GM23338 (cell line): ENCODE results near the gene IL1RN. TPM values are rescaled to one million over a fixed set of nuclear protein-coding genes. Genes with fewer than 3 reads are reported as not detected.
A peak's percentile ranks its signal among the peaks of the same experiment; 100 is the strongest.

Experiments
- ATAC-seq: fragments of 200-7000 bp; cut with Tn5 transposase; 3 replicates; pipeline ENCODE4 v1.9.1; 2020
- DNase-seq: peaks from one replicate; pipeline ENCODE4 v3.0.0-alpha.2; 2015; ENCODE audit warnings: low spot score
- H2AFZ ChIP-seq: fragments of 200-600 bp; sonication (generic); 2 replicates; pipeline ENCODE4 v1.8.0; 2016; ENCODE audit warnings: antibody characterized with exemption, mild to moderate bottlenecking, moderate library complexity
- H3F3A ChIP-seq: fragments of 200-600 bp; sonication (generic); replicated peaks from 2 replicates; pipeline ENCODE4 v1.8.0; 2017; ENCODE audit warnings: antibody characterized with exemption, mixed run types, low read depth
- H3K27ac ChIP-seq: fragments of 200-600 bp; sonication (generic); 2 replicates; pipeline ENCODE4 v1.6.1; 2016; ENCODE audit warnings: low read depth
- H3K27me3 ChIP-seq: fragments of 200-600 bp; sonication (generic); 2 replicates; pipeline ENCODE4 v1.8.0; 2016; ENCODE audit warnings: mild to moderate bottlenecking, mixed run types, moderate library complexity; ENCODE audit not compliant: insufficient read depth
- H3K36me3 ChIP-seq: fragments of 200-600 bp; sonication (generic); 2 replicates; pipeline ENCODE4 v1.8.0; 2016; ENCODE audit warnings: mild to moderate bottlenecking; ENCODE audit not compliant: insufficient read depth
- H3K4me1 ChIP-seq: fragments of 200-600 bp; sonication (generic); 2 replicates; pipeline ENCODE4 v1.8.0; 2016; ENCODE audit warnings: mild to moderate bottlenecking, moderate library complexity; ENCODE audit not compliant: insufficient read depth
- H3K4me2 ChIP-seq: fragments of 200-600 bp; sonication (generic); 2 replicates; pipeline ENCODE4 v1.7.1; 2017; ENCODE audit warnings: mixed run types
- H3K4me3 ChIP-seq: fragments of 200-600 bp; sonication (generic); 2 replicates; pipeline ENCODE4 v1.6.1; 2016; ENCODE audit warnings: mixed run types
- H3K79me2 ChIP-seq: fragments of 200-600 bp; sonication (generic); replicated peaks from 2 replicates; pipeline ENCODE4 v1.8.0; 2017; ENCODE audit warnings: mild to moderate bottlenecking; ENCODE audit not compliant: insufficient read depth
- H3K9me2 ChIP-seq: fragments of 200-600 bp; sonication (generic); 2 replicates; pipeline ENCODE4 v1.8.0; 2017; ENCODE audit not compliant: insufficient read depth
- H4K20me1 ChIP-seq: fragments of 200-600 bp; sonication (generic); replicated peaks from 2 replicates; pipeline ENCODE4 v1.8.0; 2017; ENCODE audit warnings: mild to moderate bottlenecking; ENCODE audit not compliant: insufficient read depth
- H3K27ac Mint-ChIP-seq: 2 replicates; pipeline ENCODE4 v1.8.0; 2020; ENCODE audit warnings: inconsistent platforms, mild to moderate bottlenecking, moderate library complexity, mixed read lengths
- H3K27me3 Mint-ChIP-seq: 3 replicates; pipeline ENCODE4 v1.8.0; 2022; ENCODE audit warnings: low read depth, mild to moderate bottlenecking, moderate library complexity, mixed read lengths, inconsistent platforms; ENCODE audit not compliant: insufficient read depth, poor library complexity
- H3K36me3 Mint-ChIP-seq: 3 replicates; pipeline ENCODE4 v1.8.0; 2021; ENCODE audit warnings: low read depth, mild to moderate bottlenecking, inconsistent platforms, moderate library complexity, mixed read lengths
- H3K4me1 Mint-ChIP-seq: 3 replicates; pipeline ENCODE4 v1.8.0; 2020; ENCODE audit warnings: mild to moderate bottlenecking, inconsistent platforms, mixed read lengths
- H3K4me3 Mint-ChIP-seq: 3 replicates; pipeline ENCODE4 v1.8.0; 2021; ENCODE audit warnings: moderate library complexity, mild to moderate bottlenecking, inconsistent platforms, mixed read lengths
- H3K9me3 Mint-ChIP-seq: 3 replicates; pipeline ENCODE4 v1.8.0; 2020; ENCODE audit warnings: moderate library complexity, mild to moderate bottlenecking, inconsistent platforms, mixed read lengths
- CREB1 ChIP-seq: fragments of 250-450 bp; sonication (Bioruptor Pico); IDR thresholded peaks from 2 replicates; pipeline ENCODE4 v1.5.0; 2020; ENCODE audit warnings: low read depth, mild to moderate bottlenecking, moderate library complexity
- EZH2 ChIP-seq: fragments of 200-600 bp; sonication (generic); IDR thresholded peaks from one replicate; pipeline ENCODE4 v1.8.0; 2017; ENCODE audit warnings: antibody characterized with exemption, mild to moderate bottlenecking, low read depth; ENCODE audit not compliant: unreplicated experiment
- EZH2phosphoT487 ChIP-seq: fragments of 200-600 bp; sonication (generic); IDR thresholded peaks from one replicate; pipeline ENCODE4 v1.8.1; 2018; ENCODE audit warnings: antibody characterized with exemption; ENCODE audit not compliant: unreplicated experiment
- NANOG ChIP-seq: IDR thresholded peaks from 2 replicates; pipeline ENCODE4 v1.6.1; 2016; ENCODE audit warnings: antibody characterized with exemption, borderline replicate concordance
- POLR2AphosphoS5 ChIP-seq: IDR thresholded peaks from 2 replicates; pipeline ENCODE4 v1.6.1; 2016; ENCODE audit warnings: antibody characterized with exemption, low read depth
- STAT1 ChIP-seq: IDR thresholded peaks from one replicate; pipeline ENCODE4 v1.6.1; 2016; ENCODE audit warnings: antibody characterized with exemption; ENCODE audit not compliant: unreplicated experiment
- ZNF114 ChIP-seq: fragments of 250-450 bp; sonication (Bioruptor Pico); IDR thresholded peaks from 2 replicates; pipeline ENCODE4 v1.5.0; 2020; ENCODE audit warnings: mild to moderate bottlenecking, moderate library complexity
- ZNF331 ChIP-seq: fragments of 250-450 bp; sonication (Bioruptor Pico); IDR thresholded peaks from 2 replicates; pipeline ENCODE4 v1.5.0; 2020; ENCODE audit warnings: low read depth, mild to moderate bottlenecking, moderate library complexity
- polyA plus RNA-seq: library from polyadenylated mRNA; unstranded; fragments of >200 nt; fragmentation: Nextera tagmentation; extraction: Ambion mirVana; gene quantifications from 2 replicates; pipeline ENCODE4 v1.2.1, GENCODE V29; 2016
- total RNA-seq: library from RNA; depleted of rRNA; stranded (reverse); fragments of >200 nt; shearing (Covaris generic); gene quantifications from 2 replicates; pipeline ENCODE4 v1.2.3, GENCODE V29; 2014
- TF ChIP-seq, protein P1 (sequence below), 2 experiments: fragments of 200-600 bp in 1 of 2; sonication (generic) in 1 of 2; conservative IDR thresholded peaks; 2 replicates each; pipeline versions ENCODE4 v1.5.1 to v1.6.1; 2016 to 2017; ENCODE audit warnings: antibody characterized with exemption in 2 of 2, low read depth in 2 of 2, mild to moderate bottlenecking in 2 of 2, moderate library complexity in 1 of 2
- TF ChIP-seq, protein P2 (sequence below): IDR thresholded peaks from 2 replicates; pipeline ENCODE4 v1.6.1; 2016; ENCODE audit warnings: antibody characterized with exemption
- TF ChIP-seq, protein P3 (sequence below): fragments of 250-450 bp; sonication (Bioruptor Pico); IDR thresholded peaks from 2 replicates; pipeline ENCODE4 v1.5.0; 2020; ENCODE audit warnings: mild to moderate bottlenecking, moderate library complexity
- TF ChIP-seq, protein P4 (sequence below): IDR thresholded peaks from one replicate; pipeline ENCODE4 v1.6.1; 2018; ENCODE audit warnings: antibody characterized with exemption; ENCODE audit not compliant: unreplicated experiment

Gene IL1RN
- total and polyA plus RNA-seq, 2 experiments from 2014 or later = not detected

DNA sequence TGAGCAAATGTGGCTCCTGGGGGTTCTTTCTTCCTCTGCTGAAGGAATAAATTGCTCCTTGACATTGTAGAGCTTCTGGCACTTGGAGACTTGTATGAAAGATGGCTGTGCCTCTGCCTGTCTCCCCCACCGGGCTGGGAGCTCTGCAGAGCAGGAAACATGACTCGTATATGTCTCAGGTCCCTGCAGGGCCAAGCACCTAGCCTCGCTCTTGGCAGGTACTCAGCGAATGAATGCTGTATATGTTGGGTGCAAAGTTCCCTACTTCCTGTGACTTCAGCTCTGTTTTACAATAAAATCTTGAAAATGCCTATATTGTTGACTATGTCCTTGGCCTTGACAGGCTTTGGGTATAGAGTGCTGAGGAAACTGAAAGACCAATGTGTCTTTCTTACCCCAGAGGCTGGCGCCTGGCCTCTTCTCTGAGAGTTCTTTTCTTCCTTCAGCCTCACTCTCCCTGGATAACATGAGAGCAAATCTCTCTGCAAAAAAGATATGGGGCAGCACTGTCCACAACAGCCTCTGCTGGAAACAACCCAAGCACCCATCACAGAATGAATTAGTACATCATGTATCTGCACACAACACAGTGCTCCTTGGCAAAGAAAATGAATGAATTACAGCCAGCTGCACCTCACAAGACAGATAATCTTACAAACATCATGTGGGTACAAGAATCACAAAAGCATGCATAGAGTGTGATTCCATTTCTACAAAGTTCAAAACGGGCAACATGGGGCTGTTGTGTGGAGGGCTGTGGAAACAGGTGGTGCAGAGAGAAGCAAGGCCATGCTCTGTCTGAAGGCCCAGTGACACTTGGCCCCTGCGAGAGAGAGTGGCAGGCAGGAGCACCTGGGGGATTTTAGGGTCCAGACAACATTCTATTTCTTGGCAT lies 6.6 kb downstream of the IL1RN start:
- H3K4me3 ChIP-seq = no peak overlapping the region
- H3K27me3 ChIP-seq = no peaks in the 10 kb centered on the region
- H3F3A ChIP-seq = no peaks in the 10 kb centered on the region
- no peaks in the 10 kb centered on the region for H3K27me3 Mint-ChIP-seq
- no peaks in the 10 kb centered on the region for H3K79me2 ChIP-seq
- H3K4me1 Mint-ChIP-seq = no peaks in the 10 kb centered on the region; the same call in 2 of the 3 replicates
- H3K36me3 Mint-ChIP-seq = no peaks in the 10 kb centered on the region
- no peak for DNase-seq
- H3K4me3 Mint-ChIP-seq = no peak overlapping the region
- no peak for ATAC-seq
- H3K27ac Mint-ChIP-seq = peak overlapping the region; percentile 33; the same call in 1 of the 2 replicates
- no peaks in the 10 kb centered on the region for H4K20me1 ChIP-seq
- no peaks in the 10 kb centered on the region for H3K4me1 ChIP-seq
- no peak overlapping the region for H2AFZ ChIP-seq
- TF ChIP-seq, protein P1, sequence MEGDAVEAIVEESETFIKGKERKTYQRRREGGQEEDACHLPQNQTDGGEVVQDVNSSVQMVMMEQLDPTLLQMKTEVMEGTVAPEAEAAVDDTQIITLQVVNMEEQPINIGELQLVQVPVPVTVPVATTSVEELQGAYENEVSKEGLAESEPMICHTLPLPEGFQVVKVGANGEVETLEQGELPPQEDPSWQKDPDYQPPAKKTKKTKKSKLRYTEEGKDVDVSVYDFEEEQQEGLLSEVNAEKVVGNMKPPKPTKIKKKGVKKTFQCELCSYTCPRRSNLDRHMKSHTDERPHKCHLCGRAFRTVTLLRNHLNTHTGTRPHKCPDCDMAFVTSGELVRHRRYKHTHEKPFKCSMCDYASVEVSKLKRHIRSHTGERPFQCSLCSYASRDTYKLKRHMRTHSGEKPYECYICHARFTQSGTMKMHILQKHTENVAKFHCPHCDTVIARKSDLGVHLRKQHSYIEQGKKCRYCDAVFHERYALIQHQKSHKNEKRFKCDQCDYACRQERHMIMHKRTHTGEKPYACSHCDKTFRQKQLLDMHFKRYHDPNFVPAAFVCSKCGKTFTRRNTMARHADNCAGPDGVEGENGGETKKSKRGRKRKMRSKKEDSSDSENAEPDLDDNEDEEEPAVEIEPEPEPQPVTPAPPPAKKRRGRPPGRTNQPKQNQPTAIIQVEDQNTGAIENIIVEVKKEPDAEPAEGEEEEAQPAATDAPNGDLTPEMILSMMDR (conservative IDR thresholded peaks at IDR 0.05; ENCODE audit: low read depth in 2 of 2) = no peak
- TF ChIP-seq STAT1 (no peak), EZH2phosphoT487 (no peak), ZNF331 (CRISPR knock-in tag) (no peak), ZNF114 (CRISPR knock-in tag) (no peak), POLR2AphosphoS5 (no peak), EZH2 (no peak), NANOG (no peak), CREB1 (CRISPR knock-in tag) (no peak)
- TF ChIP-seq, protein P2, sequence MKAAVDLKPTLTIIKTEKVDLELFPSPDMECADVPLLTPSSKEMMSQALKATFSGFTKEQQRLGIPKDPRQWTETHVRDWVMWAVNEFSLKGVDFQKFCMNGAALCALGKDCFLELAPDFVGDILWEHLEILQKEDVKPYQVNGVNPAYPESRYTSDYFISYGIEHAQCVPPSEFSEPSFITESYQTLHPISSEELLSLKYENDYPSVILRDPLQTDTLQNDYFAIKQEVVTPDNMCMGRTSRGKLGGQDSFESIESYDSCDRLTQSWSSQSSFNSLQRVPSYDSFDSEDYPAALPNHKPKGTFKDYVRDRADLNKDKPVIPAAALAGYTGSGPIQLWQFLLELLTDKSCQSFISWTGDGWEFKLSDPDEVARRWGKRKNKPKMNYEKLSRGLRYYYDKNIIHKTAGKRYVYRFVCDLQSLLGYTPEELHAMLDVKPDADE = no peak
- TF ChIP-seq, protein P3, sequence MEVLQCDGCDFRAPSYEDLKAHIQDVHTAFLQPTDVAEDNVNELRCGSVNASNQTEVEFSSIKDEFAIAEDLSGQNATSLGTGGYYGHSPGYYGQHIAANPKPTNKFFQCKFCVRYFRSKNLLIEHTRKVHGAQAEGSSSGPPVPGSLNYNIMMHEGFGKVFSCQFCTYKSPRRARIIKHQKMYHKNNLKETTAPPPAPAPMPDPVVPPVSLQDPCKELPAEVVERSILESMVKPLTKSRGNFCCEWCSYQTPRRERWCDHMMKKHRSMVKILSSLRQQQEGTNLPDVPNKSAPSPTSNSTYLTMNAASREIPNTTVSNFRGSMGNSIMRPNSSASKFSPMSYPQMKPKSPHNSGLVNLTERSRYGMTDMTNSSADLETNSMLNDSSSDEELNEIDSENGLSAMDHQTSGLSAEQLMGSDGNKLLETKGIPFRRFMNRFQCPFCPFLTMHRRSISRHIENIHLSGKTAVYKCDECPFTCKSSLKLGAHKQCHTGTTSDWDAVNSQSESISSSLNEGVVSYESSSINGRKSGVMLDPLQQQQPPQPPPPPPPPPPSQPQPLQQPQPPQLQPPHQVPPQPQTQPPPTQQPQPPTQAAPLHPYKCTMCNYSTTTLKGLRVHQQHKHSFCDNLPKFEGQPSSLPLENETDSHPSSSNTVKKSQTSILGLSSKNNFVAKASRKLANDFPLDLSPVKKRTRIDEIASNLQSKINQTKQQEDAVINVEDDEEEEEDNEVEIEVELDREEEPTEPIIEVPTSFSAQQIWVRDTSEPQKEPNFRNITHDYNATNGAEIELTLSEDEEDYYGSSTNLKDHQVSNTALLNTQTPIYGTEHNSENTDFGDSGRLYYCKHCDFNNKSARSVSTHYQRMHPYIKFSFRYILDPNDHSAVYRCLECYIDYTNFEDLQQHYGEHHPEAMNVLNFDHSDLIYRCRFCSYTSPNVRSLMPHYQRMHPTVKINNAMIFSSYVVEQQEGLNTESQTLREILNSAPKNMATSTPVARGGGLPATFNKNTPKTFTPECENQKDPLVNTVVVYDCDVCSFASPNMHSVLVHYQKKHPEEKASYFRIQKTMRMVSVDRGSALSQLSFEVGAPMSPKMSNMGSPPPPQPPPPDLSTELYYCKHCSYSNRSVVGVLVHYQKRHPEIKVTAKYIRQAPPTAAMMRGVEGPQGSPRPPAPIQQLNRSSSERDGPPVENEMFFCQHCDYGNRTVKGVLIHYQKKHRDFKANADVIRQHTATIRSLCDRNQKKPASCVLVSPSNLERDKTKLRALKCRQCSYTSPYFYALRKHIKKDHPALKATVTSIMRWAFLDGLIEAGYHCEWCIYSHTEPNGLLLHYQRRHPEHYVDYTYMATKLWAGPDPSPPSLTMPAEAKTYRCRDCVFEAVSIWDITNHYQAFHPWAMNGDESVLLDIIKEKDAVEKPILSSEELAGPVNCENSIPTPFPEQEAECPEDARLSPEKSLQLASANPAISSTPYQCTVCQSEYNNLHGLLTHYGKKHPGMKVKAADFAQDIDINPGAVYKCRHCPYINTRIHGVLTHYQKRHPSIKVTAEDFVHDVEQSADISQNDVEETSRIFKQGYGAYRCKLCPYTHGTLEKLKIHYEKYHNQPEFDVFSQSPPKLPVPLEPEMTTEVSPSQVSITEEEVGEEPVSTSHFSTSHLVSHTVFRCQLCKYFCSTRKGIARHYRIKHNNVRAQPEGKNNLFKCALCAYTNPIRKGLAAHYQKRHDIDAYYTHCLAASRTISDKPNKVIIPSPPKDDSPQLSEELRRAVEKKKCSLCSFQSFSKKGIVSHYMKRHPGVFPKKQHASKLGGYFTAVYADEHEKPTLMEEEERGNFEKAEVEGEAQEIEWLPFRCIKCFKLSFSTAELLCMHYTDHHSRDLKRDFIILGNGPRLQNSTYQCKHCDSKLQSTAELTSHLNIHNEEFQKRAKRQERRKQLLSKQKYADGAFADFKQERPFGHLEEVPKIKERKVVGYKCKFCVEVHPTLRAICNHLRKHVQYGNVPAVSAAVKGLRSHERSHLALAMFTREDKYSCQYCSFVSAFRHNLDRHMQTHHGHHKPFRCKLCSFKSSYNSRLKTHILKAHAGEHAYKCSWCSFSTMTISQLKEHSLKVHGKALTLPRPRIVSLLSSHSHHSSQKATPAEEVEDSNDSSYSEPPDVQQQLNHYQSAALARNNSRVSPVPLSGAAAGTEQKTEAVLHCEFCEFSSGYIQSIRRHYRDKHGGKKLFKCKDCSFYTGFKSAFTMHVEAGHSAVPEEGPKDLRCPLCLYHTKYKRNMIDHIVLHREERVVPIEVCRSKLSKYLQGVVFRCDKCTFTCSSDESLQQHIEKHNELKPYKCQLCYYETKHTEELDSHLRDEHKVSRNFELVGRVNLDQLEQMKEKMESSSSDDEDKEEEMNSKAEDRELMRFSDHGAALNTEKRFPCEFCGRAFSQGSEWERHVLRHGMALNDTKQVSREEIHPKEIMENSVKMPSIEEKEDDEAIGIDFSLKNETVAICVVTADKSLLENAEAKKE = no peak
- TF ChIP-seq, protein P4, sequence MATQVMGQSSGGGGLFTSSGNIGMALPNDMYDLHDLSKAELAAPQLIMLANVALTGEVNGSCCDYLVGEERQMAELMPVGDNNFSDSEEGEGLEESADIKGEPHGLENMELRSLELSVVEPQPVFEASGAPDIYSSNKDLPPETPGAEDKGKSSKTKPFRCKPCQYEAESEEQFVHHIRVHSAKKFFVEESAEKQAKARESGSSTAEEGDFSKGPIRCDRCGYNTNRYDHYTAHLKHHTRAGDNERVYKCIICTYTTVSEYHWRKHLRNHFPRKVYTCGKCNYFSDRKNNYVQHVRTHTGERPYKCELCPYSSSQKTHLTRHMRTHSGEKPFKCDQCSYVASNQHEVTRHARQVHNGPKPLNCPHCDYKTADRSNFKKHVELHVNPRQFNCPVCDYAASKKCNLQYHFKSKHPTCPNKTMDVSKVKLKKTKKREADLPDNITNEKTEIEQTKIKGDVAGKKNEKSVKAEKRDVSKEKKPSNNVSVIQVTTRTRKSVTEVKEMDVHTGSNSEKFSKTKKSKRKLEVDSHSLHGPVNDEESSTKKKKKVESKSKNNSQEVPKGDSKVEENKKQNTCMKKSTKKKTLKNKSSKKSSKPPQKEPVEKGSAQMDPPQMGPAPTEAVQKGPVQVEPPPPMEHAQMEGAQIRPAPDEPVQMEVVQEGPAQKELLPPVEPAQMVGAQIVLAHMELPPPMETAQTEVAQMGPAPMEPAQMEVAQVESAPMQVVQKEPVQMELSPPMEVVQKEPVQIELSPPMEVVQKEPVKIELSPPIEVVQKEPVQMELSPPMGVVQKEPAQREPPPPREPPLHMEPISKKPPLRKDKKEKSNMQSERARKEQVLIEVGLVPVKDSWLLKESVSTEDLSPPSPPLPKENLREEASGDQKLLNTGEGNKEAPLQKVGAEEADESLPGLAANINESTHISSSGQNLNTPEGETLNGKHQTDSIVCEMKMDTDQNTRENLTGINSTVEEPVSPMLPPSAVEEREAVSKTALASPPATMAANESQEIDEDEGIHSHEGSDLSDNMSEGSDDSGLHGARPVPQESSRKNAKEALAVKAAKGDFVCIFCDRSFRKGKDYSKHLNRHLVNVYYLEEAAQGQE = no peak
- no peaks in the 10 kb centered on the region for H3K36me3 ChIP-seq
- no peaks in the 10 kb centered on the region for H3K9me2 ChIP-seq
- H3K4me2 ChIP-seq = no peak overlapping the region
- no peaks in the 10 kb centered on the region for H3K9me3 Mint-ChIP-seq
- H3K27ac ChIP-seq = no peak overlapping the region
